Inflammatory macrophage treated with lipopolysaccharide for 4 hours (primary cell): ENCODE data around the gene RAB9B.
"Not testable (repeated sequence)": the region's sequence is repeated elsewhere in the genome, so short reads cannot be mapped to it uniquely, and the experiment has no call there.

ENCODE experiments used
- DNase-seq: peaks from one replicate; pipeline ENCODE4 v3.0.0-alpha.2; 2020

Gene RAB9B, protein sequence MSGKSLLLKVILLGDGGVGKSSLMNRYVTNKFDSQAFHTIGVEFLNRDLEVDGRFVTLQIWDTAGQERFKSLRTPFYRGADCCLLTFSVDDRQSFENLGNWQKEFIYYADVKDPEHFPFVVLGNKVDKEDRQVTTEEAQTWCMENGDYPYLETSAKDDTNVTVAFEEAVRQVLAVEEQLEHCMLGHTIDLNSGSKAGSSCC

DNA sequence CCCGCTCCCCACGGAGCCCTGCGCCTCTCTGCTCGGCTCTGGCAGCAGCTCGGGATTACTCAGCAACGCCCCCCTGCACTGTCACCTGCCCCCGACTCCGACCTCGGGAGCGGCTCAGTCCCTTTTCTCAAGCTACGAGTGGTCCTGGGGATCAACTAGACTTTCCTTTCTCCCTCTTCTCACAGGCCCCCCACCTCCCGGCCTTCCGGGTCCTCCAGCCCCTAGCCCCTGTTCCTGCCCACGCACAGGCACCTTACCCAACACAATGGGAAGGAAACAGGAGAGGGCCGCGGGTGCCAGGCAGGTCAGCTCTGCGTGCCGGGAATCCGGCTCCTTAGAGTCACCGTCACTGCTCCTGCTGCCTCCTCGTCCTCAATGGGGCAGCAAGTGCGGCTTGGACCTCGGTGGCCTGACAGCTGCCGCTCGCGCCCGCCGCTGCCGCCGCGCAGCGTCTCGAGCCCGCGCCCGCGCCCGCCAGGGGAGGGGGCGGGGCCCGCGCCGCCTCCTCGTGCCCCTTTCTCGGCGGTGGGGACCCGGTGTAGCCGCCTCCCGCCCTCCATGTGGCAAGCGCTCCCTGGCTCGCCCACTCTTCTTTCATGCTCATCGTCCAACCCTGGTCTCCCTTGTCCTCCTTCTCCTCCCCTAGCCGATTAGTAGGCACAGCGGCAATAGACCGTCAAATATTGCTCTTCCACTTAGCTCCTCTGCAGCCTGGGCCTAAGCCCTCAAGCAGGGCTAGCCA, at the start of gene RAB9B:
RAB9B (minus strand) TSS at position 455 of the 742 bp plus-strand sequence. CDS start 6,473 bp downstream, outside the sequence.
- no peak for DNase-seq

DNA sequence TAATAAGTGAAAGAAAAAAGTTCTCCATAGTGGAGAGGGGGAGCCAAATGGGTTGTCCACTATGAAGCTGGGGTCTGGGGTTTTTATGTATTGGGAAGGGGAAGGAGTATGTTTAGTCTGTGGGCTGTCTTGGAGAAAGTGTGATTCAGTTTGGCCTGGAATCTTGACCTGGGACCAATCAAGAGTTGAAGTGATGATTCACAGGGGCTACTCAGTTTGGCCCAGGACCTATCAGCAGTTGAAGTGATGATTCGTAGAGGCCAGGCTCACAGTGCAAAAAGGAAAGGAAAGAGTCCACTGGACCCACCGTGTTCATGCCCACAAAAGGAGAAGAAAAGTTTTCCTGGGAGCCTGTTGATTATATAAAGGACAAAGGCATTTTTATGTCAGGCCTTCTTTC, 47.3 kb upstream of the RAB9B start:
- no peak for DNase-seq

DNA sequence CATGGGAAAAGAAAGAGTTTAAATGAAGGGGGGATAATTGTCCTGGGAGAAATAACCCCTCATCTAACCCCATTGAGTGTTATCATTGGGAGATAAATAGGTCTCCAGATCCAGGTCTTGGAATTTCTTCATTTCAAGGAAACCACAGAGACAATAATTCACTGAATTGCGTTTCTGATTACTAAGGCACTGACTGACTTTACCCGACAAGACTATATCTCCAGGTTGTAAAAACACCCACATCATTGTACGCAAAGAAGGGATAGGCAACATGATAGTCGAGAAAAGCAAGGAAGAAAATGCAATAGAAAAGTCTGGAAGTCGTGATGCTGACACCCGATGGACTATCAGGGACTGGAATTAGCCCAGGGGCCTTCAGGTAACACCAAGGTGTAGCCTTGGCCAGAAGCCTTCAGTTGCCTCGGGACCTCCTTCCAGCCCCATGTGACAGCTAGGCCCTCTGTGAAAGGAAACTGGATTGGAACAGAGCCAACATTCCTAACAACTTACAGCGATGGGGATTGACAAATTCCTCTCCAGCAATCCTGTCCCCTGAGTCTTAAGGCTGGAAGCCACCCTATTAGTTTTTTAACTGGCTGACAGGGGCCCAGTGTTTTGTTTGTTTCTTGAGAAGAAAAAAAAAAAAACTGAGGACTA, 46.5 kb upstream of the RAB9B start:
- no peak for DNase-seq

DNA sequence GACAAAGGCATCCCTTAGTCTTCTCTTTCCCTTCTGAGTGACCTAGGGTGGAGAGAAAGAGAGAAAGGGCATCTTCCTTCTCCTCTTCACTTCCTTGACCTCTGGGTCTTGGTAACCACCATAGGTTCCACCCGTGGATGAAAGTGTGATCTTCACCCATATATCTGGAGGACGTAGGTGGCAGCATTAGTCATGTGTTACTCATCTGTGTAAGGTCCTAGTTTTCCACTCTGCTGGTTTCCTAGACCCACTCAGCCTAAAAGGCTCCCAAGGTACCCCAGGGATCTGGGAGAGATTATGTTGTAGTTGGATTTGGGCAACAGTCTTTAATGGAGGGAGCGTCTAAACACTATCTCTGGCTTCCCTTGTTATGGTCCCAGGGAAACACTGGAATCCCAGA, 45.5 kb upstream of the RAB9B start:
- DNase-seq, result no peak

DNA sequence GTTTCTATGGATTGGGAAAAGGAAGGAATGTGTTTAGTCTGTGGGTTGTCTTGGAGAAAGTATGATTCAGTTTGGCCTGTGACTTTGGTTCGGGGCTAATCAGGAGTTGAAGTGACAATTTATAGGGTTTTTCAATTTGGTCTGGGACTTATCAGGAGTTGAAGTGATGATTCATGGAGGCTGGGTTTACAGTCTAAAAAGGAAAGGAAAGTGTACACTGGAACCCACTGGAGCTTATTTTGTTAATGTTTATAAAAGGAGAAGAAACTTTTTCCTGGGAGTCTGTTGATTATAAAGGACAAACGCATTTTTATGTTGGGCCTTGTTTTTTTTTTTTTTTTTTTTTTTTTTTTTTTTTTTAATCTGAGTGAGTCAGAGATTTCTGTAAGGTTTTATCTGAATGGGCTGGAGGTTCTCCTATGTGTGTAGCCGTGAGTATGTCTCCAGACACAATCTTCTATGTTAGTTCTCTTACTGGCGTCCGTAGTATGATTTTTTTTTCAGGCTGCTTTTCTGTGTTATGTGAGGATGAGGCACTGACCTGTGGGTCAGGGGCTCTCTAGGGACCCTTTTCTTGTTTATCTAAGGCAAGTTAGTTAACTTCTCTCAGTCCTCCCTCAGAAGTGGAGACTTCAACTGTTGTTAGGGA, 33.0 kb upstream of the RAB9B start:
- DNase-seq, result no peak

DNA sequence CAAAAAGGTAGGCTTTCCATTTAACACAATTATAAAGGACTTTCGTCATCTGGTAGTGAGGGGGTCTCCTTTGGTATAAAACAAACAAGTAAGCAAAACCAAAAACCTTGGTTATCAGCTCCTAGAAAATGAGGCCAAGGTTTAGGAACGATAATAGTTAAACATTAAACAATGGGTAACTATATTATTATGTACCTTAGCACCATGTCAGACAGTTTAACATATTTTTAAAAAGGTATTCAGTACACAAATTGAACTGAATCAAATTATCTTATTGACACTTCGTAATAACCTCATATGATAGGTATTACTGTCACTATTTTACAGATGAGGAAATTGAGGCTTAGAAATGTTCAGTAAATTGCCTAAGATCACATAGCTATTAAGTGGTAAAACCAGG, 32.1 kb upstream of the RAB9B start:
- no peak for DNase-seq

DNA sequence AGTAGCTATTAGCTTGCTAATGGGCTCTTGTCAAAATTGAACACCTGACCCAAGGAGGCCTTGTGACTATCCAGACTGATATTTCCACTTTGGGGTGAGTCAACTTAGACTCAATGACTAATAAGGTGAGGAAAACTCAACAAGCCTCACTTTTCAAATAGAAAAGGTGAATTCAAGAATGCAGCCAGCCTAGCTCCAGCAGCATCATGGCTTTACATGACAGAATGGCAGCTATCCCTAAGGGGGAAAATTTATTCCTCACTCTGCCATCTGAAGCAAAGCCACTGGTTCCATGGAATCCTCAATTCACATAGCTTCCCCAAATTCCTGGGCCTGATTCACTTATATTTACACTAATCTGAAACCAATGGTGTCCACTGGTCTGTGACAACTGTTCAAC, 29.1 kb upstream of the RAB9B start:
- DNase-seq, result no peak

DNA sequence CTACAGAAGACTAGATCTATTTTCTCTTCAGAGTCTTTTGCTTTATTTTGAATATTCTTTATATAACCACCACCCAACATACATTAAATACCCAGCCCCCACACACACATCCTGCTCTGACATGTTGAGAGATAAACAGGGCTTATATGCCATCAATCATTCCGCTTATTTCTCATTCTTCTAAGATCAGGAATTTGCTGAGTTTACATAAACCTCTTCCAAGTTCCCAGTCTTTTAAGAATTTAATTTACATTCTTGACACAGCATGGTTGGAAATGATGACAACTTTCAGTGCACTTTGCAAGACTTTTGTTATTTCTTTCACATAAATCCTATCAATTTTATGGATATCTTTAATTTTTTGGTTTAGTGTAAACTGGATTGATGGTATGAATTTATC, 17.5 kb upstream of the RAB9B start:
- no peak for DNase-seq

DNA sequence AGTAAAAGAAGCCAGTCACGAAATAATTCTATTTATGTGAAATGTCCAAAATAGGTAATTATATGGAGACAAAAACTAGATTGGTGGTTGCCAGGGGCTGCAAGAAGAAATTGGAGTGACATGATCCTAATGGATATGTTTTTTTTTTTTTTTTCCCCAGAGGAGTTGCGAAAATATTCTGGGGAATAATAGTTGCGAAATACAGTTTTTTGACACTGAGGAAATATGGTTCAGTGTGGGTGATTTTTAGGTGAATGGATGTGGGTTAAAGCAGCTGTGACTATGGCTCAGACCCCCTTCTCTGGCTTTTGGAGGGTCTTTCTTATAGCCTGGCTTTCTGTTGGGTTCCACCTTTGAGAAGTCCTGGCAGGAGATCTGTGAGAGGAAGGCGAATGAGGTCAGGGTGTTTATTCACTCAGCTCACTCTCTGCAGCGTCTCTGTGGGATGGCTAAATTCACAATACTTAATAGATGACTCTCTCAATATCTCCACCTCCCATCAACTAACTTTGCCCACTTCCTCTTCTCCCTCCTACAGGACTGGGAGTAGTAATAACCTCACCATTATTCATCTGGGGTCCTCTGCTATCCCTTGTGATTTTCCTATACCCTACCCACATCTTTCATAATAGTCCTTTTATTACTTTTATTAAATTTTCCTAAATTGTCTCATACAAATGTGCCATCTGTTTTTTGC, 15.3 kb upstream of the RAB9B start:
- peak; percentile 6 for DNase-seq

DNA sequence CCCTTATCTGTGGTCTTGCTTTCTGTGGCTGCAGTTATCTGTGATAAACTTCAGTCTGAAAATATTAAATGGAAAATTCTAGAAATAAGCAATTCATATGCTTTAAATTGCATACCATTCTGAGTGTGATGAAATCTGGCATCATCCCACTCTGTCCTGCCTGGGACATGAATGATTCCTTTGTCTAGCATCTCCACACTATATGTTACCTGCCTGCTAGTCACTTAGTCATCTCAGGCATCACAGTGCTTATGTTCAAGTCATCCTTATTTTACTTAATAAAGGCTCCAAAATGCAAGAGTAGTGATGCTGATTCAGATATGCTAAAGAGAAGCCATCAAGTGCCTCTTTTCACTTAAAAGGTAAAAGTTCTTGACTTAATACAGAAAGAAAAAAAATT, 14.3 kb upstream of the RAB9B start:
- DNase-seq, result no peak

DNA sequence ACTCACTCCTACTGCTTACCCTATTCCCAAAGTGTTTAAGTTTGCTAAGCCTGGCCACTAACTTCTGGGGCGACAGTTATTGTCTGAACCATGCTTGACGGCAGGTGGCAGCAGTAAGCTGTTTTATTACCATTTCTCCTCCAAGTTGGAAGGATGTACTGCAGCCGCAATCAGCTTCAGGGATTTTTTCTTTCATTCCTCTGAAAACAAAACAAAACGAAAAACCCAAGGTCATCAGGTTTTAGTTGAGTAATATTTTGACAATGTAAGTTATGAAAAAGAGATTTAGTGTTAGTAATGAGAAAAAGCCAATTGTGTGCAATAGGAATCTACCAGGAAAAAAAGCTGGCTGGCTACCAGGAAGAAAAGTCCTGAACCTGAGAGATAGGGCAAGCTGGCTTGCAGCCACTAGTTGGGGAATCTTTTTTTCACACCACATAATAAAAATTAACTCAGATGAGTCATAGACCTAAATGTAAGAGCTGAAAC, 13.2 kb upstream of the RAB9B start:
- peak; percentile 45 for DNase-seq

DNA sequence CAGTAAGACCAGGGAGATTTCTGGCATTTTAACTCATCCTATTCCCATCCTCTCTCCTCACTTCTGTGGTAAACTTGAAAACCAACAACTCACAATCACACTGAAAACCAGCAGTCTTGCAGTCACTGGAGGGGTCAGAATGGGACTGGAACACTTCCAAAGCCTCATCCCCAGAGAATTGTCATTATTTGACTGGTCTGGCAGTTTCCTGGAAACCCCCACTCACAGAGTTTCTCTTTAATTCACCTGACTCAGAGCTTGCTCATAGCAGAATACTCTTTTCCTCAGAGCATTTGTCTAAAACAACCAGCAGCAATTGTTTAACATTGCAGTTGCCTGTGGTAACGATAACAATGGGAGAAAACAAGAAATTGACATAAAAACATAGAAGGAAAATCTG, 7.3 kb upstream of the RAB9B start:
- no peak for DNase-seq

DNA sequence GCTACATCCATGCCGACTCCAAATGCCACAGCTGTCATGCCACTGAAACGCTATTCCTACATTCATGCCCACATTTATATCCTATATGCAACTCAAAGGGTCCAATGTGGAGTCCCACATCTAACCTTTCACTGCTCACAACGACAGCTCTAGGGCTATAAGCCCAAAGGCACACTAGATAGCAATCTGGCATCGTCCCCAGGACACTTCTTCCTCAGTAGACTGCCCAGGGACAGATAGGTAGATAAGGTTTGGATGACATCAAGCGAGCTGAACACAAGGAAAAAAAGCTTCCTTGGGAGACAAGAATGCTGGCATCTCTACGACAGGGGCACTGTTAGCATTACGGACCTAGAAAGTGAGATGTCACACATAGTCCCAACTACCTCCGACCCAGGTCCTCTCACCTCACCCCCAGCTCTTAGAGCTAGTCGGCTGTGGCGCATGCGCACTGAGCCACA, 685 bp downstream of the RAB9B start:
- peak; percentile 39 for DNase-seq

DNA sequence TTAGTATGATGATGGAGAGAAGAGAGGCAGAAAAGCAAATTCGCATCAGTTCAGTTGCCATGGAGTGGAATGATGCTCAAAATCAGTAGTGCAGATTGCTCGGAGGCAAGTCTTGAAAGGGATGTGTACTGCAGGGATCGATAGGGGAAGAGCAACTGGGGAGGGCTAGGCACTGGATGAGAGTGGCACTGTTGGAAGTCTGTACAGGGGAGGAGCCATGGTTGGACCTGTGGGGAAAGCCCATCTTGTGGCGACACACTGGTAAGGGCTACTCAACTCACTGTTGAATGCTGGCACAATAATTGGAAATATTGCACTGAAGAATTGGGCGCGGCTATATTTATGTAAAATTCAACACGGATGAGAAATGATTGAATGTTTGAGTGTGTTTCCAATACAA, 1.2 kb downstream of the RAB9B start:
- no peak for DNase-seq

DNA sequence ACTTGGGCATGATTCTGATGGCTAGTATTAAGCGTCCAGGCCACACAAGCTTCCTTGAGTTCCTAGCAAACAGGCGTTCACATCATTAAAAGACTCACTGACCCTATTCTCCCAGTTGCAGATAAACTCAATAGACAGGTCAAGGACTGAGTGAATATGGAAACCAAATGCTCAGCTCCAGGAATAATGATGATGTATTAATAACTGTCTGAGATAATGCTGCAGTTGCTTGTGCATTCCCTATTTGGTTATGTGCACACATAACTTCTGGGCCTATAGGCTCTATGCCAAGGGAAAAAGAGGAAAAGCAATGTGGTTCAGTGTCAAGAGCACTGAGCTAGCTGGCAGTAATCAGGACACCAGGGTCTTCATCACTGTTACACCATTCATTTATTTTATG, 3.5 kb downstream of the RAB9B start:
- no peak for DNase-seq

DNA sequence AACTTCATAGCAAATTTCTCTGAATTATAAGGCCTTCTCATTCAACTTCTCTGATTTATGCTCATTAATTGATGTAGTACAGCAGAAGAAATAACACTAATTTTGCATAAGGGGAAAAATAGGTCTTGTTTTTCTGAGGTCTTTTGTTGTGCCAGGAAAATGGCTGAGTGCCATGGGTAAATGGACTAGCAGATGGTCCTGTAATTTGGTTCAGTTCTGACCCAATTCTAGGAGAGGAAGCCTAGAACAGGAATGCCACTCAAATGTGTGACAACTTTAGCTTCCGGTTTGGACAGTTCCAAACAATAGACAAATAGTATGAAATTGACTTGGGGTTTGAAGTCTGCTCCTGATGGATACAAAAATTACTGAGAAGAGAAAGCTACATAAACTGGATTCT, 6.2 kb downstream of the RAB9B start:
- DNase-seq, result no peak

DNA sequence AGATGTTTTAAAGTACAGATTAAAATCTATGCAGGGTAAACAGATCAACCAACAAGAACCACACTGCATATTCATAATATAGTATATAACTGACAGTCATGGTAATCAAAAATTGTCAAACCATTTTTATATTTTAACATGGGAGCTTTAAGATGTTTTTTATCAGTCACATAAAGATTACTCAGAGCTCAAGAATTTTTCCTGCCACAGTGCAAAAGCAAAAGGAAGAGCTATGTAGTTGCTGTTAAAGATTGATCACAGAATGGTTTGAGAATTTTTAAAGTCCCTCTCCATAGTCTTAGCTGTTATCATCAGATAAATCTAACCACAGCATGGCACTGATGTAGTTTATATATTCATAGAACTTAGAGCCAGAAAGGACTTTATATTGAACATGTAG, 8.5 kb downstream of the RAB9B start:
- DNase-seq, result no peak

DNA sequence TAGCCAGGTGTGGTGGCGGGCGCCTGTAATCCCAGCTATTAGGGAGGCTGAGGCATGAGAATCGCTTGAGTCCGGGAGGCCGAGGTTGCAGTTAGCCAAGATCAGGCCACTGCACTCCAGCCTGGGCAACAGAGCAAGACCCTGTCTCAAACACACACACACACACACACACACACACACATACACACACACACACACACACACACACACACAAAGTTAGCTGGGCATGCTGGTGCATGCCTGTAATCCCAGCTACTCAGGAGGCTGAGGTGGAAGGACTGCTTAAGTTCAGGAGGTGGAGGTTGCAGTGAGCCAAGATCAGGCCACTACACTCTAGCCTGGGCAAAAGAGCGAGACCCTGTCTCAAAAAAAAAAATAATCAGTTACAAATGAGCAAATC, 11.3 kb downstream of the RAB9B start:
- not testable (repeated sequence) for DNase-seq

DNA sequence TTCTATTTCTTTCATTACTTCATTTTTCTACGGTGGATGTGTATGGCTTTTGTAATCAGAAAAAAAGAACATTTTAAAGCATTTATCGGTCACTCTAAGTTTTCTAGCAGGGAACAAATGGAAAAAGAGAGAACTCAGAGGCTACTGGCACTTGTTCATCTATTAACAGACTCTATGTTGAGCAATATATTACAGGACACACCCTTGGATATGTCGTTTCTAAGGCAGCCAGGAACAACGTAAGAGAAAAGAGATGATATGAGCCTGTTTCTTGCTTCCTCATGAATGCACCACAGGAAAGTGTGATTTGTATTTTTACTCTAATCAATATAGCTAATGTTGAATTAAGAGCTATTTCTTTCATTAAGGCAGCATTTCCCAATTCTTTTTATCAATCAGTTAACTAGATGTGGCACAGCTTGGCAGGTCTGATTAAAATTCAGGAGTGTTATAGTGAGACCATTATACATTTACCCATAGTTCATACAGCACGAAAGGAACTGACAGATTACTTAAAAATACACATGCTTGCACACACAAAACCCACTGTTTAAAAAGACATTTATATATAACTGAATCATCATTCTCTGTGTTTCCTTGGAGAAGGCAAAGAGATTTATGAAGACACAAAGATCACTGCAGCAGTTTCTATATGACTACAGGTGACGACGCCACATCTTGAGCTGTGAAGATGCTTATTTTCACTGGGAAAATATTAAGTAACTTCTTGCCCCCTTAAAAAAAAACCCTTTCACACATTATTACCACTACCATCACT, 13.0 kb downstream of the RAB9B start:
- DNase-seq, result peak; percentile 11

DNA sequence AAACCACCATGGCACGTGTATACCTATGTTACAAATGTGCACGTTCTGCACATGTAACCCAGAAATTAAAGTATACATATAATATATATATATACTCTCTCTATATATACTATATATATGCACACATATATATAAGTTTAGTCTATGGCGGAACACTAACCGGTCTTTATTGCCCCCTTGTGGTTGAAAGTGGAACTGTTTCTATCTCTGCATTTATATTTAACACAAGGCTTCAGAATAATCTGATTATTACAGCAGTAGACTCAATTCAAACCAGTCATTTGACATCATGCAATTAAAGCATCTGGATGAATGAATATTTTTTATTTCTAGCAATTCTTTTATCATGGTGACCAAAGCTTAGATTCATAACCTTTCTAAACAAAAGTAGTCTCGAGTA, 14.6 kb downstream of the RAB9B start:
- peak; percentile 55 for DNase-seq

DNA sequence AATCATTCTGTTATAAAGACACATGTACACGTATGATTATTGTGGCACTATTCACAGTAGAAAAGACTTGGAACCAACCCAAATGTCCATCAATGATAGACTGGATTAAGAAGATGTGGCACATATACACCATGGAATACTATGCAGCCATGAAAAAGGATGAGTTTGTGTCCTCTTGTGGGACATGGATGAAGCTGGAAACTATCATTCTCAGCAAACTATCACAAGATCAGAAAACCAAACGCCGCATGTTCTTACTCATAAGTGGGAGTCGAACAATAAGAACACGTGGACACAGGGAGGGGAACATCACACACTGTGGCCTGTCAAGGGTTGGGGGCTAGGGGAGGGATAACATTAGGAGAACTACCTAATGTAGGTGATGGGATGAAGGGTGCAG, 15.0 kb downstream of the RAB9B start:
- DNase-seq, result not testable (repeated sequence)

DNA sequence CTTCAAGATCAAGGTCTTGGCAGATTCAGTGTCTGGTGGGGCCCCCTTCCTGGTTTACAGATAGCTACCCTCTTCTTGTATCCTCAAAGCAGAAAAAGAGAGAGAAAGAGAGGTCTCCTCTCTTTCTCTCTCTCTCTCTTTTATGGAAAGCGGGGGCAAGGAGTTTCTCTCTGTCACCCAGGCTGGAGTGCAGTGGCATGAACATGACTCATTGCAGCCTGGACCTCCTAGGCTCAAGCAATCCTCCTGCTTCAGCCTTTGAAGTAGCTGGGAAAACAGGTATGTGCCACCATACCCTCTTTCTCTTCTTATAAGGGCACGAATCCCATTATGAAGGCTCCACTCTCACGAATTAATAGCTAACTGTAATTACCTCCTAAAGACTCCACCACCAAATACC, 20.2 kb downstream of the RAB9B start:
- no peak for DNase-seq
